Ovary (tissue), 9 donors: Measurements from ENCODE around the gene LACTB. TPM values are rescaled to one million over a fixed set of nuclear protein-coding genes. Genes with fewer than 3 reads are reported as not detected.

Experiments
- DNase-seq, 5 donors: peaks; one replicate each; pipeline ENCODE4 v3.0.0-alpha.2; 2019 to 2020
- H3K27ac ChIP-seq, 2 donors: fragments of 200-600 bp; one replicate each; pipeline versions ENCODE4 v1.5.1 to v1.8.0; 2019 to 2022
- H3K27me3 ChIP-seq: fragments of 200-600 bp; one replicate; pipeline ENCODE4 v1.8.0; 2022
- H3K36me3 ChIP-seq: fragments of 200-600 bp; sonication (generic); one replicate; pipeline ENCODE4 v1.5.1; 2019
- H3K4me1 ChIP-seq: one replicate; pipeline ENCODE4 v1.8.1; 2013; ENCODE audit warnings: mild to moderate bottlenecking, moderate library complexity; ENCODE audit not compliant: insufficient read depth
- H3K4me3 ChIP-seq: fragments of 200-600 bp; sonication (generic); one replicate; pipeline ENCODE4 v1.5.1; 2017
- H3K9me3 ChIP-seq, 2 donors: fragments of 200-600 bp in 1 of 2; sonication (generic) in 1 of 2; one replicate each; pipeline versions ENCODE4 v1.5.1 to v1.8.1; 2013 to 2019; ENCODE audit warnings: mild to moderate bottlenecking in 1 of 2, moderate library complexity in 1 of 2
- CTCF ChIP-seq, 3 donors: fragments of 450-650 bp in 2 of 3; fragments of 200-600 bp in 1 of 3; IDR thresholded peaks; one replicate each; pipeline versions ENCODE4 v1.5.1 to v1.8.0; 2016 to 2022; ENCODE audit warnings: antibody characterized with exemption in 3 of 3, mild to moderate bottlenecking in 1 of 3
- EP300 ChIP-seq: sonication (generic); formaldehyde crosslinking; IDR thresholded peaks from one replicate; pipeline ENCODE4 v1.6.1; 2017; ENCODE audit warnings: antibody characterized with exemption
- POLR2A ChIP-seq: fragments of 450-650 bp; IDR thresholded peaks from one replicate; pipeline ENCODE4 v1.6.1; 2017; ENCODE audit warnings: antibody characterized with exemption, mild to moderate bottlenecking, moderate library complexity
- WGBS, 3 donors: extraction: QIAGEN DNeasy Blood & Tissue Kit in 1 of 3; methylation state at CpG; one replicate each; pipeline versions ENCODE4 v1.1.5 to v1.1.7; 2013 to 2017; 5-methylcytosine and 5-hydroxymethylcytosine counted together
- intact Hi-C, 4 donors: fragments of 100-400 bp; cut with DNase I; formaldehyde crosslinking; loops; one replicate each; pipeline versions ENCODE4 v1.11.0 to v1.15.1; 2022 to 2023
- polyA plus RNA-seq, 2 donors: library from polyadenylated mRNA; stranded (reverse); fragments of 200-250 nt in 1 of 2; fragments of 350-450 nt in 1 of 2; fragmentation: Illumina TruSeq in 1 of 2; extraction: RNeasy Lipid Tissue Mini Kit (QIAGEN cat#74804) in 1 of 2; gene quantifications; one replicate each; pipeline ENCODE4 v1.2.3, GENCODE V29; 2013 to 2014
- total RNA-seq, 7 donors: library from RNA; depleted of rRNA in 2 of 7; stranded (reverse); fragments of >200 nt in 2 of 7; fragmentation: NEBNext Ultra II Directional in 3 of 7; extraction: Animal tissue kit (Norgen Biotek cat#: 25700) in 3 of 7; gene quantifications; one replicate each; pipeline versions ENCODE4 v1.1.0 to v1.2.4, GENCODE V29; 2016 to 2023
- donor health status: DM: no; HTN: no; CAD: no; lungs with moderate emphysema.
- donor health status: DM: no; HTN: no; CAD: no.
- donor health status: Bipolar disorder and iron deficiency.
- donor health status: DM: yes; HTN: yes; CAD: no.
- donor health status: DM: no; HTN: no; CAD: no.
- donor health status: DM: yes; HTN: yes; CAD: no.

Gene LACTB
- total and polyA plus RNA-seq, 9 donors = 7.5 to 27.9 (median 10.4) TPM

- intact Hi-C loops = loop anchor here in 1 of 4 donors (10.0 kb wide), 1 partner anchor 89 kb away; the partner anchor contains the start of gene APH1B
- TF ChIP-seq CTCF (IDR thresholded peaks at IDR 0.05) (no peak), POLR2A (no peak)
- WGBS, 3 donors = 51 to 69% (median 58%) methylated on average over 2 of the region's 2 CpGs
- H3K4me3 ChIP-seq = no peak overlapping the region
- H3K9me3 ChIP-seq = no peaks in the 10 kb centered on the region
- no peak for DNase-seq
- H3K27me3 ChIP-seq = no peaks in the 10 kb centered on the region
- H3K4me1 ChIP-seq = no peaks in the 10 kb centered on the region
- no peak overlapping the region for H3K27ac ChIP-seq
- H3K36me3 ChIP-seq = no peaks in the 10 kb centered on the region
These were observed 64.4 kb downstream of the LACTB start for GRCh38 chr15:63186065-63186464.

GRCh38 chr15:63187589-63188226 lies 66.0 kb downstream of the LACTB start:
- intact Hi-C loops = loop anchor here in 1 of 4 donors (10.0 kb wide), 1 partner anchor 87 kb away; the partner anchor contains the start of gene APH1B
- WGBS, 3 donors = 80 to 84% (median 82%) methylated on average over 5 of the region's 5 CpGs
- Histone ChIP-seq H3K9me3 (no peaks in the 10 kb centered on the region), H3K27me3 (no peaks in the 10 kb centered on the region), H3K27ac (no peak overlapping the region), H3K36me3 (no peaks in the 10 kb centered on the region), H3K4me3 (no peak overlapping the region), H3K4me1 (peaks cover 5% of the 10 kb centered on the region)
- DNase-seq = no peak
- no peak for TF ChIP-seq POLR2A

- no peaks in the 10 kb centered on the region for H3K27me3 ChIP-seq
- H3K4me3 ChIP-seq = peak overlapping the region; percentile 91
- H3K27ac ChIP-seq = peak overlapping the region in 1 of 2 donors; percentile 58
- no peaks in the 10 kb centered on the region for H3K36me3 ChIP-seq
- no peak for TF ChIP-seq POLR2A
- no peak for TF ChIP-seq EP300
- no peak for TF ChIP-seq CTCF (IDR thresholded peaks at IDR 0.05)
- DNase-seq = no peak
- H3K9me3 ChIP-seq = no peaks in the 10 kb centered on the region
- H3K4me1 ChIP-seq = peaks cover 5% of the 10 kb centered on the region
- 37 to 41% (median 38%) methylated on average over 10 of the region's 10 CpGs for WGBS, 3 donors
- intact Hi-C loops = loop anchor here in 1 of 4 donors (10.0 kb wide), 1 partner anchor 86 kb away; the partner anchor contains the start of gene APH1B
These were observed 66.7 kb downstream of the LACTB start for GRCh38 chr15:63188247-63188925.

- WGBS, 3 donors = 0 to 1% (median 1%) methylated on average over 75 to 77 of the region's 77 CpGs
- H3K36me3 ChIP-seq = no peaks in the 10 kb centered on the region
- no peaks in the 10 kb centered on the region for H3K27me3 ChIP-seq
- H3K4me1 ChIP-seq = peaks cover 7% of the 10 kb centered on the region
- intact Hi-C loops = loop anchor here in 1 of 4 donors (10.0 kb wide), 1 partner anchor 86 kb away; the partner anchor contains the start of gene APH1B
- TF ChIP-seq CTCF (IDR thresholded peaks at IDR 0.05) (no peak), EP300 (no peak), POLR2A (peak; percentile 76)
- peak within 1 kb of the TSS in 1 of 2 donors; percentile 58 for H3K27ac ChIP-seq
- peak; percentile 98 to 99 (median 99) for DNase-seq
- H3K9me3 ChIP-seq = no peaks in the 10 kb centered on the region
- peak within 1 kb of the TSS; percentile 91 for H3K4me3 ChIP-seq
These were observed 67.5 kb downstream of the LACTB start, which contains the start of gene RAB8B for GRCh38 chr15:63188926-63189871. Gene RAB8B (plus strand): TSS chr15:63189606. CDS start chr15:63189625, 19 bp downstream.
